HG03457 (cell line): ENCODE measurements around the gene CD300LF.

Source experiments
- ATAC-seq: cut with Tn5 transposase; IDR thresholded peaks from one replicate; pipeline ENCODE4 v1.9.1; 2021; ENCODE audit warnings: moderate number of reproducible peaks; ENCODE audit not compliant: unreplicated experiment

Gene CD300LF

GRCh38 chr17:74746376-74746775 is 33.7 kb upstream of the CD300LF start:
- no peak for ATAC-seq

GRCh38 chr17:74745548-74746177 is 32.9 kb upstream of the CD300LF start:
- no peak for ATAC-seq

- ATAC-seq: no peak
These were observed 32.2 kb upstream of the CD300LF start for GRCh38 chr17:74744714-74745547.

DNA sequence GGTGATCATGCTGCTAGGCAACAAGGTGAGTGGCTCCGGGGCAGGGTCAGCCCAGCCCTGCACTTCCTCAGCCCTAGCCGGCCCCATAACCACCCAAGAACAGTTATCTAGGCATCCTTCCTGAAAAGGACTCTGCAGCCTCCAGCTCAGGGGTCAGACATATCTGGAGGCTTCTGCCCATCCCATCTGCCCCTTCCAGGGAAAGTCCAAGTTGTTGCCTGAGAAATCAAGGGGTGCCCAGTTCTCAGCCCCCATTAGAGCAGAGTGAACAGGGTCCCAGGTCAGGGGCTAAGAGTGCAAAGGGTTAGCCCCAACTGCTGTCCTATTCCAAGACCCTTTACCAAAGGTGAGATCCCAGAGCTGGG is 31.6 kb upstream of the CD300LF start:
- no peak for ATAC-seq

- ATAC-seq: no peak
These were observed 31.0 kb upstream of the CD300LF start for GRCh38 chr17:74743755-74744154.

DNA sequence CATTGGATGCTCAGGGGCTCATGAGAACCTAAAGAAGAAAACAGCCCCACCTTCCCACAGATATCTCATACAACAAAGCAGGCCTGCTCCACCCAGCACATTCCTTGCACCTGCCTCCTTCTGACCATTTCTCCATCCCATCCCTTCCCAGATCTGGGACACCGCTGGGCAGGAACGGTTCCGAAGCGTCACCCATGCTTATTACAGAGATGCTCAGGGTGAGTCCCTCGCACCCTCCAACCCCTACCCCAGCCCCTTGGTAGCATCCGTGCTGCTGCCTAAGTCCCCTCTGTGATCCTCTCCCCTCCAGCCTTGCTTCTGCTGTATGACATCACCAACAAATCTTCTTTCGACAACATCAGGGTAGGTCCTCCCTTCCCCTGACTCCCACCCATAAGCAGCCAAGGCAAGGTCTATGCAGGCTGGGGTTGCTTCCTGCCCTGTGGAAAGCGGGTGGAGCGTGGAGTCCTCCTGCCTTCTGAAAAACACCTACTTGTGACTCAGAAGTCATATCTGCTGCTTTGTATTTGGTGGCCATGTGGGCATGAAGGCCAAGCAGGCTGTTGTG is 30.3 kb upstream of the CD300LF start:
- no peak for ATAC-seq

DNA sequence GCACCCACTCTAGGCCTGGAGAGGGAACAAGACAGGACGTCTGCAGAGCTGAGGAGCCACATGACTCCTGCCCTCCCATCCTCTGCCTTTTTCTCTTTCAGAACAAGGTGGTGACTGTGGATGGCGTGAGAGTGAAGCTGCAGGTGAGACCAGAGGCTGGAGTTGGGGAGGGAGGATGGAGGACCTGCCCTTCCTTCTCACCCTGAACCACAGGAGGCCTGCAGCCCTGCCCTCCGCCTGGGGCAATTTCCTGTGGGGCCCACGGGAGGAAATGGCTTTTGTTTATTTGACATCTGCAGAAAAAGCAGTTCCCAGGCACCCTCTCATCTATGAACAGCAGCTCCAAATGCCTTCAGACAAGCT is 29.4 kb upstream of the CD300LF start:
- ATAC-seq: no peak

GRCh38 chr17:74740641-74741387 is 28.1 kb upstream of the CD300LF start:
- ATAC-seq: no peak

DNA sequence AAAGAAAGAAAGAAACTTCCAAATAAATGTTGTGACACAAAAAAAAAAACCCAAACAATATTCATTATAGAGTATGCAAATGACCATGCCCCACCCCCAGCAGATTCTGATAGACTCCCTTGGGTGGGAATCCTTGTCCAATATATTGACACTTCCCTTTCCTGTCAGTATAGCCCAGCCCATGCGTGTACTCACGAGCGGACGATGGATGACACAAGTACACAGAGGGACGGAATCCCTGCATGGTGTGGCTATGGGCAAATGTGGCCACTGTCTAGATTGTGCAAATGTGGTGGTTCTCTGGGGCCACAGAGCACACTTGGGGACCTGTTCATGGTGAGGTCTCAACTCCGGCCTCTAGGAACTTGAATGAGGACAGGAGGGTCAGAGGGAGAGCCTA is 27.4 kb upstream of the CD300LF start:
- no peak for ATAC-seq

DNA sequence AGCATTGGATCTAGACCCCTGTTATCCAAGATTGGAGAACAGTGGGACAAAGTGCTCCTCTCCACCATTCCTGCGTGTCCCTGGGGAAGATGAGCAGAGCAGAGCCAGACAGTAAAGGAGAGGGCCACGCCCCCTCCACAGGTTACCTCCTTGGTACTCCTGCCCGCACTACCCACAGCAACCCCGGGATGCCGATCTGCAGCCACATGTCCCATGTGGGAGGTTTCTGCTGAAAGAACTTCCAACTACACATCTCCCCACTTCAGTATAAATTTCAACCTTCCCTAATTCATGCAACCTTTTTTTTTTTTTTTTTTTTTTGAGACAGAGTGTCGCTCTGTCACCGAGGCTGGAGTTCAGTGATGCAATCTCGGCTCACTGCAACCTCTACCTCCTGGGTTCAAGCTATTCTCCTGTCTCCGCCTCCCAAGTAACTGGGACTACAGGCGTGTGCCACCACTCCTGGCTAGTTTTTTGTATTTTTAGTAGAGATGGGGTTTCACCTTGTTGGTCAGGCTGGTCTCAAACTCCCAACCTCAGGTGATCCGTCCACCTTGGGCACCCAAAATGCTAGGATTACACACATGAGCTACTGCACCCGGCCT is 26.6 kb upstream of the CD300LF start:
- no peak for ATAC-seq

DNA sequence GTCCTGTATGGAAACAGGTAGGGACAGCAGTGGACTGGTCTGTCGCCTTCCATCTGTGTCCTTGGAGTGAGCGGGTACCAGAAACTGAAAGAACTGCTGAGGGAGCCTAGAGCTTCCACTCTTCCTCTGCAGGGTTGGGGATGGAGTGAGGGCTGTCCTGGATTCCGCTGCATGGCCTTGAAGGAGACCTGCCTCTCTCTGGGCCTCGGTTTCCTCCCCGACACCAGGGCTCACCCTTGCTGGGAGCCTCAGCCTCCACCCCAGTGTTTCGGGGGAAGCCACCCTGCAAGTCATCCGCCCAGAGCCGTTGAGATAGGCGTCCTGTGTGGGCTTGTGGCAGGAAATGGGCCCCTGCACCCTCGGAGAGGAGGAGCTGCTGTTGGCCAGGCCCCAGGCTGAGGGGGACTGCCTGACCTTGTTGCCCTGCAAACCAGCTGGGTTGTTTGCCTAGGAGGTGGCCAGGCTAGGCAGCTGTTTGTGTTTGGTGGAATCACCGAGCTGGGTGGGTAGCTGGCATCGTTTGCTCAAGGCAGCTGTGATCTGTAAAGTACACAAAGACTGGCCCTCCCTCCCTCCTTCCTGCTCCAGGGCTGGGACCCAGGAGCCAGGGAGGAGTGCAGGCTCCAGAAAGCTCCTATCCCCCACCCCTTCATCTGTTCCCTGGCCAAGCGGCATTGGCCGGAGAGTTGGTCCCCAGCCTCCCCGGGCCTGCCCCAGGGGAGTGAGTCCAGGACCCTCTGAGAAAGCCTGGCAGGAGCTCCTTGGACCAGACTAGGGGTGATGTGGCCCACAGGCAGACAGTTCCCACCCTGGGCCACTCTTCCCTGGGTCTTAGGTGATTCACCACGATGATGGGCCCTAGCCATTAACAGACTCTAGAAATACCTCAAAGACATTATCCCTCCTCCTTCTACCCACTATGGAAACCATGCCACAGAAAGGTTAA is 25.6 kb upstream of the CD300LF start:
- ATAC-seq: no peak

DNA sequence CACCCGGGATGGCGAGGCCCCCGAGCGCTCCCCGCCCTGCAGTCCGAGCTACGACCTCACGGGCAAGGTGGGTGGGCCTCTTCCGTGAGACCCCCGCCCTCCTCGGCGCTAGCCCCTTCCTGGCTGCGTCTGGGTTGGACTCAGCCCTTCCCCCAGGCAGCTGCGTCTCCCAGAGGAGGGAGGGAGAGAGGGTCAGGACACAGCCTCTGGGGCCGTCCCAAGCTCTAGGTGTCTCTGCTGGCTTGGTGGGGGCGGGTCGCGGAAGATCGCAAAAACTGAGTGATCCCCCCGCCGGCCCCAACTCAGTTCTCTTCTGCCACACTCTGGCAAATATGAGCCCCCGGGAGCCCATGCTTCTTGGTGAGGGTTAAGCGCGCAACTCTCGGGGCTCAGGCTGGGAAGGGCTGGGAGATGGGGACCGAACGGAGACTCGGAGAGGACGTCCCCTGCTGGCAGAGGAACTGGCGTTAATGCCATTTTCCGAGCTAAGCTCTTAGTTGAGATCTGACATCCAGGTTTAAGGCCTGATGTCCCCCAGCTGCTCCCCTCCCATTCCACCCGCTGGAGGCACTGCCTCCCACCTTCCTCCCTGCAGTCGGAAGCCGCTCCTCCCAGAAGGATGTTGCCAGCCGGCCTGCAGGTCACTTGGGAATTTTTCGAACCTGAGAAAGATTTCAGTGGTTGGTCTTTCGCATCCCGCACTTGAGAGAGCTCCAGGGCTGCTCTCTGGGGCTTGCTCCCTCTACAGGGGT is 24.8 kb upstream of the CD300LF start:
- no peak for ATAC-seq

DNA sequence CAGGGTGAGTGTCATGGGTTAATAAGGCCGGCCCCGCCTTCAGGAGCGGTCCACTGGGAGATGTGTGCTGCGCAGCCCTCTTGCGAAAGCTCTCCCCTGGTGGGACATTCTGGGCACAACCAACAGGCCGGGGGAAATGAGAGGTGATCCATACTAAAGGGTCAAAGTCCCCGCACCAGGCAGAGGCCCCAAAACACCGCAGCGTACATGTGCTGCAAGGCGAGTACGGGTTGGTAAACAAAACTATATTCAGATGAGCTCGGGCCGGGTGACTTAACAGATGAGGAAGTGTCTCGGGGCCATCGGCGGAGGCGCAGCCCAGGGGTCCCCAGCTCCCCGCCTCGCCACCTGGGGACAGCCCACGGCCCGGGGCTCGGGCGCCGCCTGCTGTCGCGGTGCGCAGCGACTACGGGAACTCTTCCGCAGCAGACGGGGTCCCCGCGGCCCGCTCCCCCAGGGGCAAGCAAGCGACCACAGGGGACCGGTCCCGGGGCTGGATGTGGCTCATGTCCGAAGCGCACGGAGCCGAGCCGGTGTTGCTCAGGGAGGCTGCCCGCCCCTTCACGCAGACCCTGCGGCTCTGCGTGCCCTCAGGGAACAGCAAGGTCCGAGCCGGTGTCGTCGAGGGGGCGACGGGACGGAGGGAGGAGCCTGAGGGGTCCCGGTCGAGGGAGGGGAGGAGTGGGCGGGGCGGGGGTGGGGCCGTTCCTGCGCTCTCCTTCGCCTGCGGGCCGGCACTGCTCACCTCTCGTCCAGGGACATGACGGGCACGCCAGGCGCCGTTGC is 24.0 kb upstream of the CD300LF start, which contains the start of gene RAB37:
RAB37 (plus strand) TSS at position 744 of the 786 bp plus-strand sequence; CDS start at position 761, 17 bp downstream.
- no peak for ATAC-seq

- no peak for ATAC-seq
These were observed 21.5 kb upstream of the CD300LF start for GRCh38 chr17:74734256-74734655.

GRCh38 chr17:74733365-74734122 is 20.8 kb upstream of the CD300LF start:
- no peak for ATAC-seq

- no peak for ATAC-seq
These were observed 19.5 kb upstream of the CD300LF start for GRCh38 chr17:74732042-74732867.

- ATAC-seq: no peak
These were observed 18.6 kb upstream of the CD300LF start for GRCh38 chr17:74731347-74731605.
